Muscle of arm (tissue), 14 donors: ENCODE results near the gene YPEL5. TPM values are rescaled to one million over a fixed set of nuclear protein-coding genes. Genes with fewer than 3 reads are reported as not detected.
"Not testable (repeated sequence)": the region's sequence is repeated elsewhere in the genome, so short reads cannot be mapped to it uniquely, and the experiment has no call there.

Experiments used
- DNase-seq: peaks from one replicate; pipeline ENCODE4 v3.0.0-alpha.2; 2013
- long read RNA-seq, 11 donors: transcript quantifications; one replicate each; lab custom pipeline, GENCODE V29; 2026
- polyA plus RNA-seq, 12 donors: library from polyadenylated mRNA; unstranded; fragments of 120-200 nt; gene quantifications; one replicate each; pipeline ENCODE4 v1.2.1, GENCODE V29; 2013; ENCODE audit not compliant: insufficient read length in 12 of 12

The YPEL5 gene
- polyA plus RNA-seq = 10 to 100 TPM in 11 of 12 donors, not detected in 1; 33.1 to 75.4 (median 56.1) TPM
- long read RNA-seq, donor 1, transcript YPEL5-201 (3 exons, 2,182 nt) = major isoform, 33 of 80 reads
- long read RNA-seq, donor 1, partial matches to known transcripts = 46 of 80 reads
- long read RNA-seq, donor 1, other reads (novel, unspliced or antisense) = 0 of 80 reads
- long read RNA-seq, donor 2, transcript YPEL5-201 (3 exons, 2,182 nt) = major isoform, 34 of 37 reads
- long read RNA-seq, donor 2, partial matches to known transcripts = 0 of 37 reads
- long read RNA-seq, donor 2, other reads (novel, unspliced or antisense) = 0 of 37 reads
- long read RNA-seq, donor 3, transcript YPEL5-201 (3 exons, 2,182 nt) = major isoform, 12 of 32 reads
- long read RNA-seq, donor 3, partial matches to known transcripts = 17 of 32 reads
- long read RNA-seq, donor 3, other reads (novel, unspliced or antisense) = 0 of 32 reads
- long read RNA-seq, donor 4, transcript YPEL5-201 (3 exons, 2,182 nt) = major isoform, 5 of 5 reads
- long read RNA-seq, donor 4, partial matches to known transcripts = 0 of 5 reads
- long read RNA-seq, donor 4, other reads (novel, unspliced or antisense) = 0 of 5 reads
- long read RNA-seq, donor 5, transcript YPEL5-201 (3 exons, 2,182 nt) = major isoform, 34 of 36 reads
- long read RNA-seq, donor 5, partial matches to known transcripts = 0 of 36 reads
- long read RNA-seq, donor 5, other reads (novel, unspliced or antisense) = 0 of 36 reads
- long read RNA-seq, donor 6, transcript YPEL5-201 (3 exons, 2,182 nt) = major isoform, 14 of 14 reads
- long read RNA-seq, donor 6, partial matches to known transcripts = 0 of 14 reads
- long read RNA-seq, donor 6, other reads (novel, unspliced or antisense) = 0 of 14 reads
- long read RNA-seq, donor 7, transcript YPEL5-201 (3 exons, 2,182 nt) = major isoform, 14 of 20 reads
- long read RNA-seq, donor 7, partial matches to known transcripts = 5 of 20 reads
- long read RNA-seq, donor 7, other reads (novel, unspliced or antisense) = 0 of 20 reads
- long read RNA-seq, donor 8, transcript YPEL5-201 (3 exons, 2,182 nt) = major isoform, 29 of 30 reads
- long read RNA-seq, donor 8, partial matches to known transcripts = 0 of 30 reads
- long read RNA-seq, donor 8, other reads (novel, unspliced or antisense) = 0 of 30 reads
- long read RNA-seq, donor 9, transcript YPEL5-201 (3 exons, 2,182 nt) = major isoform, 15 of 15 reads
- long read RNA-seq, donor 9, partial matches to known transcripts = 0 of 15 reads
- long read RNA-seq, donor 9, other reads (novel, unspliced or antisense) = 0 of 15 reads
- long read RNA-seq, donor 10, transcript YPEL5-201 (3 exons, 2,182 nt) = major isoform, 12 of 13 reads
- long read RNA-seq, donor 10, partial matches to known transcripts = 0 of 13 reads
- long read RNA-seq, donor 10, other reads (novel, unspliced or antisense) = 0 of 13 reads
- long read RNA-seq, donor 11, transcript YPEL5-201 (3 exons, 2,182 nt) = major isoform, 18 of 59 reads
- long read RNA-seq, donor 11, partial matches to known transcripts = 39 of 59 reads
- long read RNA-seq, donor 11, other reads (novel, unspliced or antisense) = 0 of 59 reads

- DNase-seq = peak; percentile 99
These were observed at the start of gene YPEL5 for GRCh38 chr2:30146337-30147195. Gene YPEL5 (plus strand): TSS chr2:30147007. CDS start chr2:30156652, 9,645 bp downstream.

GRCh38 chr2:30098266-30099005 is 48.4 kb upstream of the YPEL5 start:
- DNase-seq = no peak

- not testable (repeated sequence) for DNase-seq
These were observed 47.4 kb upstream of the YPEL5 start for GRCh38 chr2:30099366-30099765.

- not testable (repeated sequence) for DNase-seq
These were observed 46.1 kb upstream of the YPEL5 start for GRCh38 chr2:30100691-30101090.

GRCh38 chr2:30104307-30104706 is 42.5 kb upstream of the YPEL5 start:
- DNase-seq = no peak

GRCh38 chr2:30105556-30105955 is 41.3 kb upstream of the YPEL5 start:
- DNase-seq = no peak

GRCh38 chr2:30106543-30106942 is 40.3 kb upstream of the YPEL5 start:
- no peak for DNase-seq

GRCh38 chr2:30108192-30108591 is 38.6 kb upstream of the YPEL5 start:
- no peak for DNase-seq

- DNase-seq = no peak
These were observed 38.0 kb upstream of the YPEL5 start for GRCh38 chr2:30108851-30109250.

- no peak for DNase-seq
These were observed 37.0 kb upstream of the YPEL5 start for GRCh38 chr2:30109856-30110255.

GRCh38 chr2:30110773-30111172 is 36.0 kb upstream of the YPEL5 start:
- DNase-seq = no peak

GRCh38 chr2:30111186-30111585 is 35.6 kb upstream of the YPEL5 start:
- DNase-seq = not testable (repeated sequence)

- no peak for DNase-seq
These were observed 34.2 kb upstream of the YPEL5 start for GRCh38 chr2:30112561-30112960.

- DNase-seq = no peak
These were observed 33.1 kb upstream of the YPEL5 start for GRCh38 chr2:30113617-30114293.

GRCh38 chr2:30115141-30115980 is 31.4 kb upstream of the YPEL5 start:
- peak; percentile 68 for DNase-seq

- DNase-seq = no peak
These were observed 30.9 kb upstream of the YPEL5 start for GRCh38 chr2:30115981-30116285.

GRCh38 chr2:30122362-30122761 is 24.4 kb upstream of the YPEL5 start:
- DNase-seq = no peak
